GM12892 (cell line): ENCODE results near the gene NSF.
"Not testable (repeated sequence)": the region's sequence is repeated elsewhere in the genome, so short reads cannot be mapped to it uniquely, and the experiment has no call there.

Experiments used
- DNase-seq: peaks from one replicate; pipeline ENCODE4 v3.0.0; 2011; ENCODE audit not compliant: insufficient read length
- FAIRE-seq: peaks from 2 replicates; lab custom pipeline; 2011; peaks lifted over from hg19 to GRCh38; lab: Jason Lieb, UNC
- POLR2A ChIP-seq: IDR thresholded peaks from 2 replicates; pipeline ENCODE4 v1.6.1; 2011; ENCODE audit warnings: low read depth, low read length, control low read depth
- POLR2AphosphoS5 ChIP-seq: IDR thresholded peaks from 2 replicates; pipeline ENCODE4 v1.6.1; 2011; ENCODE audit warnings: low read depth, low read length, control low read depth
- TAF1 ChIP-seq: IDR thresholded peaks from 2 replicates; pipeline ENCODE4 v1.6.1; 2011; ENCODE audit warnings: low read depth, mild to moderate bottlenecking, control low read depth, low read length, borderline replicate concordance

The NSF gene

GRCh38 chr17:46692196-46692595, 101.7 kb downstream of the NSF start:
- DNase-seq = not testable (repeated sequence)
- FAIRE-seq = peak; percentile 69

DNA sequence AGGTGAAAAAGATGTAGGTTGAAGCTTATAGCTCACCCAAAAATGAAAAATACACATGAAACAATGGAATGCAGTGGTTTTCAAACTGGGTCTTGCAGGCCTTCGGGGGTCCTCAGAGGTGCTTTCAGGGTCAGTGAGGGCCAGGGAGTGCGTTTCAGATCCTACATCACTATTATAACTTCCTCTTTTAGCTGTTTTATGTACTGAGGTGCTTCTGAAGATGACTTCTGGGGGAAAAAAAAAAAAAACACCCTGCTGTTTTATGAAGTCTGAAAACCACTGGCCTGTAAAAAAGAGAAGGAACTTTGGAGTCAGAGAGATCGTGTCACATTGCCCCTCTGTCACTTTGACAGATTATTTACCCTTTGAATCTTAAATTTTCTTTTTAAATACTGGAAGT, 102.8 kb downstream of the NSF start:
- peak; percentile 61 for FAIRE-seq
- not testable (repeated sequence) for DNase-seq

GRCh38 chr17:46696522-46696921, 106.1 kb downstream of the NSF start:
- DNase-seq, FAIRE-seq: not testable (repeated sequence)

- not testable (repeated sequence) for DNase-seq
- peak; percentile 87 for FAIRE-seq
Observed at GRCh38 chr17:46699014-46699413, 108.5 kb downstream of the NSF start.

DNA sequence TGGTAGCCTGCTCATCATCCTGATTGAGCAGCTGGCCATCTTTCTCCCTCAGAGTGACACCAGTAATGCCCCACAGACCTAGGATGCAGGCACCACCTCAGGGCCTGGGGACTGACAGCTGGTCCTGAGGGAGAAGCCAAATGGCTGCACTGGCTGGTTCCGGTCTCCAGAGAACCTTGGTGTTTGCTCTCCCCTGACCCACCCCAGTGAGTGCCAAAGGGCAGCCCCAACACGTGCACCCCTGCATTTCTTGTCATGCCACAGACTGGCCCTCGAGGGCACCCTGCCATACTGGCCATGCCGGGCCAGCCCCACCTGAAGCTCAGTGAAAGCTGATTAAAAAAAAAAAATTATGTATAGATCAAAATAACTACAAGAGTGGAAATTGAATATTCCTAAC, 127.5 kb downstream of the NSF start:
- TF ChIP-seq POLR2AphosphoS5 (no peak), POLR2A (no peak)
- FAIRE-seq (no peak), DNase-seq (no peak)

GRCh38 chr17:46719891-46720290, 129.4 kb downstream of the NSF start:
- no peak for FAIRE-seq
- DNase-seq = no peak
- TF ChIP-seq POLR2AphosphoS5 (no peak), POLR2A (no peak), TAF1 (no peak)

DNA sequence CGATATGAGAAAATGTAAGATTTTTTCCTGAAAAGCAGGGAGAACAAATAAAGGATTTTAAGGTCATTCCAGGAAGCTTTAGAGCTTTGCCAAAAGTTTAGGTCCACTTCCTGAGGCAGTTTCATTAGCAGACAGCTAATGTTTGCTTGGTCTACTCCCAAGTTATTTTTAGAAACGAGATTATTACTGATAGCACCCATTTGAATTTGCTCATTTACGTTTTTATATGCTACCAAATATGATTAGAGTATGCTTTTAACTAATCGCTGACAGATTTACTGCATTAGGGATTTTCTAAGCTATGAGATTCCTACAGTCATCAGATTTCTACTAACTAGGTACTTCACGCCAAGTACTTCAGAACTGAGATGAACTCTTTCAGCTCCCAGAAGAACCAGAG, 129.9 kb downstream of the NSF start:
- no peak for DNase-seq
- FAIRE-seq = no peak
- TF ChIP-seq POLR2AphosphoS5 (no peak), POLR2A (no peak), TAF1 (no peak)

DNA sequence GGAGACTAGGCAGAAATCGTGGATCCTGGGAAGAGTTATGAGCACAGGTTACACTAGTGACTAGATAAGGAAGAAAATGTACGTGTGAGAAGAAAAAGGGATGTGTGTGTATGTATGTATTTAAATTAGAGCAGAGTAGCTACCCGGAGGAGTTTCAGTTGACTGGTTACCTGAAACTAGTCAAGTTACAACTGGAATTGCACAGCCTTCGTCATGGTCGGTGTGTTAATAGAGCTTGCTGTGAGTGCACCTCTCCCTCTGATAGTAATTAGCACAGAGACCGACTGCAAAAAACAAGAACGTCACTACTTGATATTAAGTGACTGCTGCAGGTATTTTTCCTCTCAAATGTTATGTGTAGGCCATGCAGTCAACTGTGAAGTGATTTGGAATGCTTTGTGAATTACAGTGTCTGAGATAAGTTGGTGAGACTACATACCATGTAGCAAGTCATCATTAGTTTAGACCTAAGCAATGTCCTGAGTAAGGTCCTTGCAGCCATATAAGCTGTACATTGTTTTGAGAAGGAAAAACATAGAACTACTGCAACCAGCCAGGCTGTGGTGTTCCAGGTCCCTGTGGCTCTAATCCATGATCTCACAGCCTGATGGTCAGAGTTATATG, 132.3 kb downstream of the NSF start:
- DNase-seq (no peak), FAIRE-seq (no peak)
- TF ChIP-seq POLR2A (no peak), POLR2AphosphoS5 (no peak), TAF1 (no peak)

GRCh38 chr17:46726206-46726605, 135.7 kb downstream of the NSF start:
- DNase-seq = no peak
- no peak for TF ChIP-seq TAF1
- no peak for TF ChIP-seq POLR2AphosphoS5
- no peak for FAIRE-seq

DNA sequence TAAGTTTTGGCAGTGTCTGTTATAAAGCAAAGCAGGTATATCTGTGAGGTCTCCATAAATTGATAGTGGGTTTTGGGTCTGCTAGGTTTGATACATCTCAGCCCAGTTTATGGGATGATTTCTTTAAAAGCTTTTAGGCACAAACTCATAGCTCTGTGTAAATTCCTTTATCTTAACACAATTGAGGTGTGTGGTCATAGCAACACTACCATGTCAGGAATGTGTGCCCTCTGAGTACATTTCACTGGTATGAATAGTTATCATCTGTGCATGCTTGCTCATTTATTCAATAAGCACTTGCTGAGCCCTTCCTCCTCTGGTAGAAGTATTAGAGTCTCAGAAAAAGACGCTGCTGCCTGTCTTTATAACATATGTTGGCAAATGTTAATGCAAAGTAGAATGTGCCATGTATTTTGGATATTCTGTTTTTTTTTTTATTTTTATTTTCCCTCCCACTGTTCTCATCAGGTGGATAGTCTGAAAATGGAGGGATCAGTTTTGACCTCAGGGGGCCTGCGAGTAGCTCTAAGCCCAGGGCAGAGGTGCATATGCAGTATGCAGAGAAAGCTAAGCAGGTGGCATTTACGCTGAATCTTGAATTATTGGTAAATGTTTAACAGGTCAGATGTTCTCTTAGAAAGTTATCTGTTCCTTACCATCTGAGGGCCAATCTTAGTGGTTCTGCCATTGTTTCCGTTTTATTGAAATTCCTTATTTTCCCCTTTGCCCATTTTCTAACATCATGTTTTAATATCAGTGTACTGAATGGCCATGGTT, 137.3 kb downstream of the NSF start:
- DNase-seq (no peak), FAIRE-seq (no peak)

DNA sequence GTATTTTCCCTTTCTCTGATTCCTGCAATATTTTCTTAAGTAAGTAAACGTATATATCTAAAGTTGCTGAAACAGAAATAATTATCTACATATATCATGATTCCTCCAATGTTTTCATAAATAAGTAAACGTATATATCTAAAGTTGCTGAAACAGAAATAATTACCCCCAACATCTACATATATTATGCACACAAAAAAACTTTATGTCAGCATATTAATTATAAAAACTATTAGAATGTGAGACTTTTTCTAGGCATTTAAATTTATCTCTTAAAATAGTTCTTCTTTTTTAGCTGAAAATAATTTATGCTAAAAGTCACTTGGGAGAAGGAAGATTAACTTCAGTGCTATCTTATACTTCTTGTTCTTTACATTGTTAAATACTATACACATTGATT, 139.6 kb downstream of the NSF start:
- no peak for TF ChIP-seq POLR2A
- no peak for TF ChIP-seq TAF1
- TF ChIP-seq POLR2AphosphoS5 = no peak
- DNase-seq (no peak), FAIRE-seq (no peak)

More for the DNA sequence above, 137.3 kb downstream of the NSF start:
- TF ChIP-seq POLR2A (no peak), POLR2AphosphoS5 (no peak), TAF1 (no peak)

DNA sequence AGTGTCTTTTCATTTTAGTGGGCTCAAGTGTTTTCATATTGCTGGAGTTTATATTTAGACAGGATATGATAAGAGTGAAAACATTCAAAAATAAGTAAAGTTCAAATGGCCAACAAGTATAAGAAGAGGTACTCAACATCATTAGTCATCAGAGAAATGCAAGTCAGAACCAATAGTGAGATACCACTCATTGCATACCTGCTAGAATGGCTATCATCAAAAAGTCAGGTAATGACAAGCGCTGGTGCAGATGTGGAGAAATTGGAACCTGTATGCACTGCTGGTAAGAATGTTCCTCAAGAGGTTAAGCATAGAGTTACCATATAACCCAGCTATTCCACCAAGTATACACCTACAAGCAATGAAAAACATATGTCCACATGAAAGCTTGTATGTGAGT, 140.2 kb downstream of the NSF start:
- FAIRE-seq (no peak), DNase-seq (no peak)
- TF ChIP-seq TAF1 (no peak), POLR2A (no peak), POLR2AphosphoS5 (no peak)

- TF ChIP-seq POLR2A = no peak
- no peak for TF ChIP-seq POLR2AphosphoS5
- no peak for TF ChIP-seq TAF1
- FAIRE-seq = no peak
- DNase-seq = no peak
Observed at GRCh38 chr17:46732160-46732559, 141.7 kb downstream of the NSF start.
